Ovary (tissue), 3 donors: Measurements from ENCODE around the gene SMYD2.

Experiments
- EP300 ChIP-seq: sonication (generic); formaldehyde crosslinking; IDR thresholded peaks from one replicate; pipeline ENCODE4 v1.6.1; 2017; ENCODE audit warnings: antibody characterized with exemption
- POLR2A ChIP-seq: fragments of 450-650 bp; IDR thresholded peaks from one replicate; pipeline ENCODE4 v1.6.1; 2017; ENCODE audit warnings: antibody characterized with exemption, mild to moderate bottlenecking, moderate library complexity
- TF ChIP-seq, protein P1 (sequence below), 3 donors: fragments of 450-650 bp in 2 of 3; fragments of 200-600 bp in 1 of 3; IDR thresholded peaks; one replicate each; pipeline versions ENCODE4 v1.5.1 to v1.8.0; 2016 to 2022; ENCODE audit warnings: antibody characterized with exemption in 3 of 3, mild to moderate bottlenecking in 1 of 3
- donor health status: DM: no; HTN: no; CAD: no.

DNA sequence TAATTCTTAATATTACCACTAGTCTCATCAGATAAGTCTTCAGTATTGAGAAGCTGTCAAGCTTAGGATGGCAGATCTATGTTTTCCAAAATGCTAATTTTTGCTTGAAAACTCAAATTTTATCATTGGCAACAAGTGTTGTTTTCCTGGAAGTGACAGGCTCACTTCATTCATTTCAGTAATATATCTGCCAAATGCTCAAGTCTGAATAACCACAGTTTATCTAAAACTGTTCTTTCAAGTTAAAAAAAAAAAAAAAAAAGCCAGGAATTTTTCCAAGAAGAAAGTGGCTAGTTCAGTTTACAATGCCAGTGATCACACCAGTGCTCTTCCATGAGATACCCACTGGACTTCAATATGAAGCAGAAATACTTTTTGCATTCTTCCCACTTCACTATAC, 20.6 kb downstream of the SMYD2 start:
- TF ChIP-seq, protein P1, sequence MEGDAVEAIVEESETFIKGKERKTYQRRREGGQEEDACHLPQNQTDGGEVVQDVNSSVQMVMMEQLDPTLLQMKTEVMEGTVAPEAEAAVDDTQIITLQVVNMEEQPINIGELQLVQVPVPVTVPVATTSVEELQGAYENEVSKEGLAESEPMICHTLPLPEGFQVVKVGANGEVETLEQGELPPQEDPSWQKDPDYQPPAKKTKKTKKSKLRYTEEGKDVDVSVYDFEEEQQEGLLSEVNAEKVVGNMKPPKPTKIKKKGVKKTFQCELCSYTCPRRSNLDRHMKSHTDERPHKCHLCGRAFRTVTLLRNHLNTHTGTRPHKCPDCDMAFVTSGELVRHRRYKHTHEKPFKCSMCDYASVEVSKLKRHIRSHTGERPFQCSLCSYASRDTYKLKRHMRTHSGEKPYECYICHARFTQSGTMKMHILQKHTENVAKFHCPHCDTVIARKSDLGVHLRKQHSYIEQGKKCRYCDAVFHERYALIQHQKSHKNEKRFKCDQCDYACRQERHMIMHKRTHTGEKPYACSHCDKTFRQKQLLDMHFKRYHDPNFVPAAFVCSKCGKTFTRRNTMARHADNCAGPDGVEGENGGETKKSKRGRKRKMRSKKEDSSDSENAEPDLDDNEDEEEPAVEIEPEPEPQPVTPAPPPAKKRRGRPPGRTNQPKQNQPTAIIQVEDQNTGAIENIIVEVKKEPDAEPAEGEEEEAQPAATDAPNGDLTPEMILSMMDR (IDR thresholded peaks at IDR 0.05), result no peak
- TF ChIP-seq POLR2A (no peak), EP300 (no peak)
